Measurements from ENCODE around the gene ARRDC4.

DNA sequence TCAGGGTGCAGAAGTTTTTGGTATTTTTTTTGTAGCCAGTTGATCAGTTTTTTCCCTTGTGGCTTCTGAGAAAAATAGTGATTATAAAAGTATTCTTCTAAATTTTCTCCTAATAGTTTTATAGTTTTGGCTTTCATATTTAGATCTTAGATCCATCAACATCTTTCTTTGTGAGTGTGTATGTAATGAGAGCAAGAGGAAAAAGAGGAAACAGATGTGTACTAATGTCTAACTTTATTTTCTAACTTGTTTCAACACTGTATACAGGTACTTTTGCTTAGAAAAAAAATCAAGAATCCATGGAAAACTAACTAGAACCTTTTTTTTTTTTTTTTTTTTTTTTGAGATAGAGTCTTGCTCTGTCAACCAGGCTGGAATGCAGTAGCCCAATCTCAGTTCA, 53.1 kb downstream of the ARRDC4 start:
- TF ChIP-seq POLR2A (IDR thresholded peaks at IDR 0.05; ENCODE audit: low read length), result no peak
- no peak for TF ChIP-seq GATA1 (IDR thresholded peaks at IDR 0.05; ENCODE audit: low read depth, low read length)
